ENCODE results near the gene FAM76A.

DNA sequence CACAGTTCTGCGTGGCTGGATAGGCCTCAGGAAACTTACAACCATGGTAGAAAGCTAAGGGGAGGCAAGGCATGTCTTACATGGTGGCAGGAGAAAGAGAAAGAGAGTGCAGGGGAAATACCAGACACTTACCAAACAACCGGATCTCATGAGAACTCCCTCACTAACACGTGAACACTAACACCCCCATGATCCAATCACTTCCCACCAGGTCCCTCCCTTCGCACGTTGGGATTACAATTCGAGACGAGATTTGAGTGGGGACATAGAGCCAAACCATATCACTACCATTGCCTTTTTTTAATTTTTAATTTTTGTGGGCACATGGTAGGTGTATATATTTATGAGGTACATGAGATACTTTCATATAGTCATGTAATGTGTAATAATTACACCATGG lies 81.0 kb downstream of the FAM76A start:
- TF ChIP-seq EZH2 (IDR thresholded peaks at IDR 0.05; ENCODE audit: borderline replicate concordance, low read depth, low read length, poor library complexity, severe bottlenecking) (no peak), CTCF (conservative IDR thresholded peaks at IDR 0.05; ENCODE audit: low read depth, low read length) (no peak)
